Endothelial cell of umbilical vein (primary cell): ENCODE results near the gene GALNT12. TPM values are rescaled to one million over a fixed set of nuclear protein-coding genes. Genes with fewer than 3 reads are reported as not detected.

Source experiments
- BruUV-seq: library from RNA; stranded (reverse); fragments of 400-500 nt; replicated peaks from 2 replicates; lab custom pipeline; 2021; lab: Mats Ljungman, UMichigan
- CTCF ChIA-PET: fragments of 300-600, 350-600 bp; sonication (Branson Sonifier 250); formaldehyde crosslinking; loops from one replicate; lab custom pipeline; 2021; ENCODE audit warnings: antibody characterized with exemption, inconsistent platforms; lab: Charles Lee
- POLR2A ChIA-PET: fragments of 300-600, 350-600 bp; sonication (Branson Sonifier 250); formaldehyde crosslinking; loops from one replicate; lab custom pipeline; 2021; ENCODE audit warnings: antibody characterized with exemption, inconsistent platforms; lab: Charles Lee
- DNase-seq: peaks from one replicate; pipeline ENCODE4 v3.0.0-alpha.2; 2011; ENCODE audit warnings: low read depth, low spot score
- FAIRE-seq: peaks from 2 replicates; lab custom pipeline; 2011; peaks lifted over from hg19 to GRCh38; lab: Jason Lieb, UNC
- H2AFZ ChIP-seq: 2 replicates; pipeline ENCODE4 v1.6.0; 2012; ENCODE audit warnings: low read depth, low read length, control low read depth, inconsistent platforms
- H3K27ac ChIP-seq: 2 replicates; pipeline ENCODE4 v1.5.1; 2011; ENCODE audit warnings: low read depth, mild to moderate bottlenecking, control low read depth, low read length, moderate library complexity; ENCODE audit not compliant: insufficient read depth
- H3K27me3 ChIP-seq, 2 experiments: 2 replicates each; pipeline versions ENCODE4 v1.6.0 to v1.6.1; 2011; ENCODE audit warnings: low read length in 2 of 2, mixed read lengths in 1 of 2; ENCODE audit not compliant: control insufficient read depth in 2 of 2, insufficient read depth in 2 of 2
- H3K36me3 ChIP-seq, 2 experiments: 2 replicates in 1 of 2; 3 replicates in 1 of 2; pipeline ENCODE4 v1.5.1; 2011; ENCODE audit warnings: low read length in 2 of 2, mild to moderate bottlenecking in 1 of 2, moderate library complexity in 1 of 2; ENCODE audit not compliant: control insufficient read depth in 2 of 2, insufficient read depth in 2 of 2; ENCODE audit errors: extremely low read depth in 1 of 2
- H3K4me1 ChIP-seq: 3 replicates; pipeline ENCODE4 v1.5.1; 2011; ENCODE audit warnings: mild to moderate bottlenecking, low read length; ENCODE audit not compliant: control insufficient read depth, insufficient read depth; ENCODE audit errors: extremely low read depth
- H3K4me2 ChIP-seq: 2 replicates; pipeline ENCODE4 v1.6.1; 2011; ENCODE audit warnings: low read length, control low read depth, mixed read lengths; ENCODE audit not compliant: insufficient read depth
- H3K4me3 ChIP-seq, 3 experiments: fragments of 200-600 bp in 1 of 3; sonication (generic), shearing (Covaris generic) in 1 of 3; replicated peaks in 1 of 3; 2 replicates each; pipeline ENCODE4 v1.5.1; 2011 to 2016; ENCODE audit warnings: control low read depth in 3 of 3, low read length in 3 of 3, mild to moderate bottlenecking in 2 of 3, inconsistent platforms in 1 of 3, low read depth in 1 of 3, moderate library complexity in 1 of 3; ENCODE audit not compliant: insufficient read depth in 1 of 3
- H3K79me2 ChIP-seq: 2 replicates; pipeline ENCODE4 v1.6.0; 2012; ENCODE audit warnings: low read length, inconsistent platforms; ENCODE audit not compliant: control insufficient read depth, insufficient read depth
- H3K9ac ChIP-seq: replicated peaks from 2 replicates; pipeline ENCODE3; 2011; ENCODE audit warnings: low read length, control low read depth; ENCODE audit not compliant: insufficient read depth; ENCODE audit errors: extremely low read depth
- H3K9me1 ChIP-seq: replicated peaks from 3 replicates; pipeline ENCODE4 v1.6.0; 2011; ENCODE audit warnings: mild to moderate bottlenecking, low read length; ENCODE audit not compliant: control insufficient read depth, insufficient read depth; ENCODE audit errors: extremely low read depth
- H3K9me3 ChIP-seq: replicated peaks from 2 replicates; pipeline ENCODE4 v1.5.1; 2012; ENCODE audit warnings: low read length, inconsistent platforms; ENCODE audit not compliant: control insufficient read depth, insufficient read depth
- H4K20me1 ChIP-seq: replicated peaks from 2 replicates; pipeline ENCODE3; 2011; ENCODE audit warnings: mild to moderate bottlenecking, low read length; ENCODE audit not compliant: control insufficient read depth, insufficient read depth; ENCODE audit errors: extremely low read depth
- CTCF ChIP-seq, 2 donors: IDR thresholded peaks; 1 replicate in 1 of 2; 2 replicates in 1 of 2; pipeline ENCODE4 v1.5.1; 2011; ENCODE audit warnings: low read length in 2 of 2, mild to moderate bottlenecking in 2 of 2, moderate library complexity in 2 of 2, control low read depth in 1 of 2, inconsistent platforms in 1 of 2, low read depth in 1 of 2; ENCODE audit not compliant: insufficient read depth in 1 of 2; ENCODE audit errors: extremely low read depth in 1 of 2
- EZH2 ChIP-seq: IDR thresholded peaks from 2 replicates; pipeline ENCODE4 v1.6.1; 2012; ENCODE audit warnings: borderline replicate concordance, low read depth, mild to moderate bottlenecking, moderate library complexity, low read length, inconsistent platforms; ENCODE audit not compliant: severe bottlenecking
- FOS ChIP-seq: IDR thresholded peaks from 2 replicates; pipeline ENCODE4 v1.6.1; 2011; ENCODE audit warnings: mild to moderate bottlenecking, low read length, moderate library complexity, borderline replicate concordance; ENCODE audit not compliant: insufficient read depth
- GATA2 ChIP-seq: IDR thresholded peaks from 2 replicates; pipeline ENCODE4 v1.7.0; 2011; ENCODE audit warnings: low read depth, mild to moderate bottlenecking, moderate library complexity, mixed read lengths, low read length; ENCODE audit not compliant: insufficient read length, insufficient read depth
- JUN ChIP-seq: IDR thresholded peaks from 2 replicates; pipeline ENCODE4 v1.6.1; 2011; ENCODE audit warnings: borderline replicate concordance, low read depth; ENCODE audit not compliant: insufficient read length, insufficient read depth
- MAX ChIP-seq: IDR thresholded peaks from 2 replicates; pipeline ENCODE4 v1.6.1; 2011; ENCODE audit not compliant: insufficient read depth, insufficient read length
- MYC ChIP-seq: IDR thresholded peaks from one replicate; pipeline ENCODE4 v1.6.1; 2011; ENCODE audit warnings: mild to moderate bottlenecking, low read depth, low read length
- POLR2A ChIP-seq: IDR thresholded peaks from 2 replicates; pipeline ENCODE4 v1.6.1; 2012; ENCODE audit warnings: low read depth, mild to moderate bottlenecking, control low read depth, low read length
- POLR2AphosphoS5 ChIP-seq: IDR thresholded peaks from 2 replicates; pipeline ENCODE4 v1.6.1; 2012; ENCODE audit warnings: low read depth, mild to moderate bottlenecking, control low read depth, low read length, moderate library complexity; ENCODE audit not compliant: insufficient read depth
- dilution Hi-C: fragments of 300-500 bp; cut with MboI; formaldehyde crosslinking; loops from one replicate; pipeline ENCODE4 v1.15.0; 2019; ENCODE audit warnings: low sequenced_read_pairs; ENCODE audit not compliant: extremely low pct_ligation_motif_present
- intact Hi-C: fragments of 100-400 bp; cut with micrococcal nuclease; formaldehyde crosslinking; loops from one replicate; pipeline ENCODE4 v1.10.0; 2022
- polyA plus RNA-seq, 4 experiments: library from polyadenylated mRNA; depleted of rRNA in 3 of 4; stranded (reverse) in 3 of 4; unstranded in 1 of 4; fragments of >200 nt; gene quantifications; 2 replicates each; pipeline versions ENCODE4 v1.2.1 to v1.2.3, GENCODE V29; 2011 to 2012; ENCODE audit warnings: missing spikeins in 1 of 4
- total RNA-seq: library from RNA; stranded (reverse); gene quantifications from 2 replicates; pipeline ENCODE4 v1.2.3, GENCODE V29; 2021

Gene GALNT12
- total and polyA plus RNA-seq, 2 donors (not counting 3 experiments of a cell fraction or from before 2014, with no cell fraction given) = 0.26 to 0.44 TPM

DNA sequence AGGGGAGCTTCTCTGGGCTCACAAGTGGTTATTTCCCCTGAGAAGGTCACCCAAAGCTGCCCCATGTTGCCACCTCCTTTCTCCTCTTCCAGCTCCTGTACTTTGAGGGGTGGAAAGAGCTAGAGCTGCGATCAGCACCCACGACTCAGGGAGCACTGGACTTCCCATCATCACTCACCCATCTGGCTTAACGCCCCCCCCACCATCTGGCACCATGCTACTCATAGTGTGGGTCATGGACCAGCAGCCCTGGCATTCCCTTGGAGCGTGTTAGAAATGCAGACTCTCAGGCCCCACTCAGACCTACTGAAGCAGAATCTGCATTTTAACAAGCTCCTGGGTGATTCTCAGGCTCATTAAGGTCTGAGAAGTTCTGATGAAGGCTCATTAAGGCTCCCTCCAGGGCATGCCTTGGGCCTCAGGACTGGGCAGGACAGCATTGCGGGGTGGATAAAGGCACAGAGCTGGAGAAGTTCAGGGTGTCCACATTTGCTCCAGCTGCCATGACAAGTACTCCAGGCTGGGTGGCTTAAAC is 67.3 kb downstream of the GALNT12 start:
- Histone ChIP-seq H3K4me1 (no peaks in the 10 kb centered on the region), H4K20me1 (no peaks in the 10 kb centered on the region), H3K79me2 (no peaks in the 10 kb centered on the region), H3K4me3 (no peak overlapping the region), H3K9ac (no peak overlapping the region), H3K9me1 (no peaks in the 10 kb centered on the region), H3K4me2 (no peak overlapping the region), H2AFZ (no peak overlapping the region), H3K27me3 (no peaks in the 10 kb centered on the region), H3K9me3 (no peaks in the 10 kb centered on the region), H3K36me3 (no peaks in the 10 kb centered on the region), H3K27ac (no peak overlapping the region)
- TF ChIP-seq FOS (no peak), MAX (no peak), EZH2 (no peak), GATA2 (no peak), MYC (no peak), POLR2AphosphoS5 (no peak), JUN (no peak), POLR2A (no peak), CTCF (IDR thresholded peaks at IDR 0.05; ENCODE audit: extremely low read depth in 1 of 2, insufficient read depth in 1 of 2, low read depth in 1 of 2, low read length in 2 of 2) (no peak)
- dilution Hi-C loops (no loop called here), intact Hi-C loops (no loop called here)
- no TSS peak for BruUV-seq
- ChIA-PET POLR2A (no interaction called here), CTCF (interaction anchor here (0.7 kb wide), 1 partner anchor 13 kb away, joined by 3 read pairs; no protein-coding TSS in a partner anchor)
- no peak for DNase-seq
- FAIRE-seq = no peak
